Superior temporal gyrus (tissue), 1 donor: ENCODE data around the gene SMARCAD1.

Experiments used
- DNase-seq: peaks from one replicate; pipeline ENCODE4 v3.0.0-alpha.2; 2016; ENCODE audit errors: extremely low spot score

SMARCAD1 gene, protein sequence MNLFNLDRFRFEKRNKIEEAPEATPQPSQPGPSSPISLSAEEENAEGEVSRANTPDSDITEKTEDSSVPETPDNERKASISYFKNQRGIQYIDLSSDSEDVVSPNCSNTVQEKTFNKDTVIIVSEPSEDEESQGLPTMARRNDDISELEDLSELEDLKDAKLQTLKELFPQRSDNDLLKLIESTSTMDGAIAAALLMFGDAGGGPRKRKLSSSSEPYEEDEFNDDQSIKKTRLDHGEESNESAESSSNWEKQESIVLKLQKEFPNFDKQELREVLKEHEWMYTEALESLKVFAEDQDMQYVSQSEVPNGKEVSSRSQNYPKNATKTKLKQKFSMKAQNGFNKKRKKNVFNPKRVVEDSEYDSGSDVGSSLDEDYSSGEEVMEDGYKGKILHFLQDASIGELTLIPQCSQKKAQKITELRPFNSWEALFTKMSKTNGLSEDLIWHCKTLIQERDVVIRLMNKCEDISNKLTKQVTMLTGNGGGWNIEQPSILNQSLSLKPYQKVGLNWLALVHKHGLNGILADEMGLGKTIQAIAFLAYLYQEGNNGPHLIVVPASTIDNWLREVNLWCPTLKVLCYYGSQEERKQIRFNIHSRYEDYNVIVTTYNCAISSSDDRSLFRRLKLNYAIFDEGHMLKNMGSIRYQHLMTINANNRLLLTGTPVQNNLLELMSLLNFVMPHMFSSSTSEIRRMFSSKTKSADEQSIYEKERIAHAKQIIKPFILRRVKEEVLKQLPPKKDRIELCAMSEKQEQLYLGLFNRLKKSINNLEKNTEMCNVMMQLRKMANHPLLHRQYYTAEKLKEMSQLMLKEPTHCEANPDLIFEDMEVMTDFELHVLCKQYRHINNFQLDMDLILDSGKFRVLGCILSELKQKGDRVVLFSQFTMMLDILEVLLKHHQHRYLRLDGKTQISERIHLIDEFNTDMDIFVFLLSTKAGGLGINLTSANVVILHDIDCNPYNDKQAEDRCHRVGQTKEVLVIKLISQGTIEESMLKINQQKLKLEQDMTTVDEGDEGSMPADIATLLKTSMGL

DNA sequence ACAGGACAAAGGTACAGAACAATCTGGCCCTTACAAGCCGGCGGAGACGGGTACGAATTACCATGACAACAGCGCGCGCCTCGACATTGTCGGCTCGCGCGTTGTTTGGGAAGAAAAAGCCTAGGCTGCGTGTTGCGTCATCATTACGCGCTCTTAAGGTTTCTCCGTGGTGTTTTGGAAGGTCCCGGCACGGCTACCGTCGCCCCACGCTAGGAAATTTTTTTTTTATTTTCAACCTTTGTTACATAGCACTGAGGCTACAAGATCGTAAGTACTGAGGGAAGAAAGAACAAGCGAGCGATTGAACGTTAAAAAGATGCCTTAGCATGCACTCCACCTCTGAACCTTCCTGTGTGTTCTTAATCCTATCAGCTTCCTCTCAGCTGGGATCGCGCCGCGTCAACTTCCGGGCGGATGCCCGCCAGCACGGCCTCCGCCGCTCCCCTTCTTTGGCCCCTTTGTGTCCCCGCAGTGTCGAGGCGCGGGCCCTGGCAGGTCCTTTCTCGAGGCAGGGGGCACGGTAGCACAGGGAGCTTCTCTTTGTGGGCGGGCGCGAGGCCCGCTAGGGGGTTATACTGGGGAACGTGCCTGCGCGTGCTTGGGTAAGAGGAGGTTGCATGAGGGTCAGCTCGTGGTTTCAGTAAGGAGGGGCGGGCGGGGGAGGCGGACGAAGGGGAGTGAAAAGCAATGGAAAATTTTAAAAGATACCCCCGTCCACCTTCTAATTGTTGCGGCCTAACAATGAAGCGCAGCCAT lies at the start of gene SMARCAD1:
Gene SMARCAD1, plus strand, starts transcription at position 397 of the 756 bp plus-strand sequence. CDS start 530 bp downstream, outside the sequence.
- peak; percentile 96 for DNase-seq

DNA sequence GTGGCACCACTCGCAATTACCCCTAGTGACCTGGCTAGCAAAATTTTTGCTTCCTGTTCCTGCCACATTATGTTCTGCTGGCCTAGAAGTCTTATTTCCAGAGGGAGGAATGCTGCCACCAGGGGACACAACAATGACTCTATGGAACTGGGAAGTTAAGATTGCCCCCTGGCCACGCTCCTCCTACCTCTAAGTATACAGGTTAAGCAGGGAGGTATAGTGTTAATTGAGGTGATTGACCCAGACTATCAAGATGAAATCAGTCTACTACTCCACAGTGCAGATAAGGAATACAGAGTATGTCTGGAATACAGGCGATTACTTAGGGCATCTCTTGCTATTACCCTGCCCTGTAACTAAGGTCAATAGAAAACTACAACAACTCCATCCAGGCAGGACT lies 48.8 kb upstream of the SMARCAD1 start:
- DNase-seq = no peak

DNA sequence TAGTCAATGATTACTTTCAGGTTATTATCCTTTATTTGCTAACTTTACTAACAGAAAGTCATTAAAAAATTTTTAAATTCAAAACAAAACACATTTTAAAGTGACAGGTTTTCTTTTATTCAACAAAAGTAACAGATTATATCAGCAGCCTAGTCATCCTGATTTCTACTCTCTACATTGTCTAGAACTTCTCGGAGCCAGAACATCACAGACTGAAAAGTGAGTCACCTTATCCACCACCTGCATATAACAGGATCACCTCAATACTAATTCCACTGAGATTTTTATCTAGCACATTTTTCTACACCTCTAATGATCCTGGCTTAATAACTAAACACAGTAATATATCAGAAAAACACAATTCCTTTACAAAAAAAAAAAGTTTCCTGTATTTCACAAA lies 47.9 kb upstream of the SMARCAD1 start:
- no peak for DNase-seq

DNA sequence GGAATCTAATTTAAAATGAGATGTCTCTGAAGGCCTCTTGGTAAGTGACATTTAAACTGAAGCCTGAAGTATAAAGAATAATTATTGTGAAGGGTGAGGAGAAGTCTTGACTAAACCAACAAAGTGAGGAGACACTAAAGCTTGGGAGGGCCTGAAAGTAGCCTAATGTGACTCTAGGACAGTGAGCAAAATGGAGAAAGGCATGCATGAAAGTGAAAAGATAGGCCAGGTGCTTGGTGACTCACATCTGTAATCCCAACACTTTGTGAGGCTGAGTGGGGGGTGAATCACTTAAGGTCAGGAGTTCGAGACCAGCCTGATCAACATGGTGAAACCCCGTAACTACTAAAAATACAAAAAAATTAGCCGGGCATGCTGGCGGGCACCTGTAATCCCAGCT lies 46.9 kb upstream of the SMARCAD1 start:
- no peak for DNase-seq

DNA sequence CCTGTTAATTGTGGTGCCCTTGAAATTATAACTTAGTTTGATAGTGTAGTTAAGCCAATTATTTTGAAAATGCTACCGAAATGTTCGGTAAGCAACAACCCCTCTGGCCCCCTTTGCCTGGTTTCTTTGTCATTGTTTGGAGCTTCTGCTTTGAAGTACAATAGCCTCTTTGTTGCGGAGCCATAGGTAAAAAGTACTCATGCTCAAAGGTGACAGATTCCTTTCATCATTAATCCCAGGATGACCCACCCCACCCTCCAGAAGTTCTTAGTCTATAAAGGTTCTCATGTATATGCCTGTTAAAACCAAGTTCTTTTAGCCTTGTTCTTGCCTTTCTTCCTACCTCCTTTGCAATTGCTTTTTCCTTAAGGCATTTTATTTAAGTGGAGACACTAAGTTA lies 42.4 kb upstream of the SMARCAD1 start:
- no peak for DNase-seq

DNA sequence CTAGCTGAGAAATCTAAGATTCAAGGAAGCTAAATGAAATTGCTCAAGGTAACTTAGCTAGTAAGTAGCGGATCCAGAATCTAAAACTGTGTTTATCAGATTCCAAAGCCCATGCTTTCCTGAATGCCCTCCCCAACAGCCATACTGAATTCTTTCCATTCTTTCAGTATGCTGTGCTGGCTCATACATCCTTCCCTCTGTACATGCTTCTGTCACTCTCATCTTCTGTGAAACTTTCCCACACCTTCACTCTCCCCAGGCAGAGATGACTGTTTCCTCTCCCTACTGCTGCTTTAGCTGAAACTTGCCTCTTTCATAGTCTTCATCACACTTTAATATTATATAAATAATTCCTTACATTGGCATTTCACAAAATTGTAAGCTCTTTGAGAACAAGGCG lies 39.3 kb upstream of the SMARCAD1 start:
- DNase-seq = no peak

DNA sequence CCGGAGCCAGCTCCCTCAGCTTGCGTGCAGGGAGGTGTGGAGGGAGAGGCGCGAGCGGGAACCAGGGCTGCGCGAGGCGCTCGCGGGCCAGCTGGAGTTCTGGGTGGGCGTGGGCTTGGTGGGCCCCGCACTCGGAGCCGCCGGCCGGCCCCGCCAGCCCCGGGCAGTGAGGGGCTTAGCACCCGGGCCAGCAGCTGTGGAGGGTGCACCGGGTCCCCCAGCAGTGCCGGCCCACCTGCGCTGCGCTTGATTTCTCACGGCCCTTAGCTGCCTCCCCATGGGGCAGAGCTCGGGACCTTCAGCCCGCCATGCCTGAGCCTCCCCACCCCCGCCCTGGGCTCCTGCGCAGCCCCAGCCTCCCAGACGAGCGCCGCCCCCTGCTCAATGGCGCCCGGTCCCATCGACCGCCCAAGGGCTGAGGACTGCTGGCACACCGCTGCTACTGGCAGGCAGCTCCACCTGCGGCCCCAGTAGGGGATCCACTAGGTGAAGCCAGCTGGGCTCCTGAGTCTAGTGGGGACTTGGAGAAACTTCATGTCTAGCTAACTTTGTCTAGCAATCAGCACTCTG lies 37.8 kb upstream of the SMARCAD1 start:
- no peak for DNase-seq

DNA sequence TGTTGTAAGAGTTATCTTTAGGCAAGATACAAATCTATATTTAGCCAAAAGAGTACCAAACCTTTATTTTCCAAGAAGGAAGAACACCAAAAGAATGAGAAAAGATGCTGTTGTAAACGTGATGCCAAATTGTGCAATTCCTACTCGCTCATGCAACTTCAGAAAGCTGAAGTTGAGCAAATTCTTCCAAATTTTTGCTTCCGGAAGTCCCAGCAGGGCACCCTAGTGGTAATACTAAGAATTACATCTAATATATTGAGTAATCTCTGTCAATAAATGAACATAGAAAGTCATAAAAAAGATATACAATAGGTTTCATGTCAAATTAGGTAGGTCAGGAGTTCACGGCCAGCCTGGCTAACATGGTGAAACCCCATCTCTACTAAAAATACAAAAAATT lies 36.0 kb upstream of the SMARCAD1 start:
- no peak for DNase-seq

DNA sequence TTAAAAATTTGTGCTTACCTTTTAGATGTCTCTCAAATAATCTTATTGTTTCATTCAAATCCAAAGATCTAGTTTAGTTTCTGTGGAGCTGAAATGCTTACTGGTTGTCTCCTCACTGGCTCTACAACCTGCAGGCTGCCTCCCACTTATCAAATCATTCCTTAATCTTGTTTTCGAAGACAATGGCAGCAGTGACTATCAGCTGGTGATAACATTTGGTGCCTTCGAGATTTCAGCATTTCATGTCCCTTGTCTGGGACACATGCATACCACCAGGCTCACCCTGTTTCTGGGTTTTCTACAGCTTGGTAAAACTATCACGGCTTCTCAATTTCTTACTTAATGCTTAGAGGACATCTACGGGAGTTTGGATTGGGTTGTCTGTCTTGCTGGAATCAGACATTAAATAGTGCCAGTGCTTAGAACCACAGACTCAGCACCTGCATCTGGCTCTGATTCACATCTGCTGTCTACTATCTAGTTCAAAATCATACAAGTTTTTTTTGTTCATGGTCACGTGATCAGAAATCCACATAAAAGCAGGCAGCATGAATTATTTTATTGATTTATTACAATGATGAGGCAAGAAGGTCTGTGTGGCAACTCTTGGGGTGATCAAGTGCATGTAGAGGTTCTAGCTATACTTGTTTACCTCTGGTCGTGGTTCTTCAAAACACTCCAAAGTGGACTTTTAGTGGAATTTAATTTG lies 32.0 kb upstream of the SMARCAD1 start:
- DNase-seq = no peak

DNA sequence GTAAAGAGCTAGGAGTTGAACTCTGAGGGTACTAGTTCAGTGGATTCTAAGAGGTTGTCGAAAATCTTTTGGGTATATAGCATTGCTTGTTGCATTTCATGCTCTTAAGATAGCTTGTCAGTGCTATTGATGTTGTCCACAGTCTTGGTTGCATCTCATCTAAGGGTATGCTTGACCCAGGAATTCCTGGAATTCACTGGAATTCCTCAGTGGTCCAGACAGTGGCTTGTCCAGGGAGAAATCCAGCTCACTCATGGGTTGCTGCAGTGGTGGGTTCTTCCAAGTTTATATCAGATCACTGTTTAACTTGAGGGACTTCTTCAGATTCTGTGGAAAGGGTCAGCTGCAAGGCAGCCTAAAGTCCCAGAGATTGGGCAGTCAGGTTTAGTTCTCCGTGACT lies 29.8 kb upstream of the SMARCAD1 start:
- DNase-seq = no peak

DNA sequence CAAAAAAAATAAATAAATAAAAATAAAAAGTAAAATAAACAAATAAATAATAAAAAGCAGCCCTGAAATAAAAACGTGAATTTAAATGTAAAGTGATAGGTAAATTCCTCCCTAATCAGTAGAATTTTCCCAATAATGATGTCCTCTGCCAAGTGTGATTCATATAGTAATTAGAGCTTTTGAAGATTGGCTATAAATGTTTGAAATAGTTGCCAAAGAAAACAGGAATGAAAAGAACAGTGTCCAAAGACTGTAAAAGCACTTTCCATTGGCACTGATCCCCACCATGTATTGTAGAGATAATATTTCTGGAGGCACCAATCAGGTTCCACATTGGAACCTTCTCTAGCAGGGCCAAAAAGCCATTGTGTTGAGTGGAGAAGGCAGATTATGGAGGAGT lies 25.9 kb upstream of the SMARCAD1 start:
- DNase-seq = no peak

DNA sequence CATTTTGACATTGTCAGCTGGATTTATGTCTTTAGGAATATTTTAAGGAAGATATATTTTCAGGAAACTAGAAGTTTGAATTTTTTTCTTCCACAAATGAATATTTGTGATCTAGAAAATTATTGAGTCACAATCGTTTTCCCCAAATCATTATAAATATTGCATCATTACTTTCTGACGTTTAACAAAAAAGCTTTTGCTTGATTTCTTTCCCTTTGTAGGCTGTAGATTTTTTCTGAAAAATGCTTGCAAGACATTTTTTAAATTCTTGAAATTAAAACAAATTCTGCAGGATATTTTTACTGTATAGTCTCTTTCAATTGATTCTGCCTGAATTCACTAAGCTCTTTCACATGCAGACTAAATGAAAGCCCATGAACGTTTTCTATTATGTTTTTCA lies 4.9 kb upstream of the SMARCAD1 start:
- no peak for DNase-seq

DNA sequence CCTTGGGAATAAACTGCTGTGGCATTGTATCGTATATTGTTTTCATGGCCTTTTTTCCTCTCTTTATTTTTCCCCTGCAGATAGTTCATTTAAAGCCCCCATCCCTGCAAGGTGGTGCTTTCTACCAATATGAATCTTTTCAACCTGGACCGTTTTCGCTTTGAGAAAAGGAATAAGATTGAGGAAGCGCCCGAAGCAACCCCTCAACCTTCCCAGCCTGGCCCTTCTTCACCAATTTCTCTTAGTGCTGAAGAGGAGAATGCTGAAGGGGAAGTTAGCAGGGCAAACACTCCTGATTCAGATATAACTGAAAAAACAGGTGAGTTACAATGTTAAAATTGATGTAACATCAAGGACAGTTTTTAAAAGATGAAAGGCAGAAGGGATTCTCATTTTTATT lies 601 bp downstream of the SMARCAD1 start:
- DNase-seq = no peak

DNA sequence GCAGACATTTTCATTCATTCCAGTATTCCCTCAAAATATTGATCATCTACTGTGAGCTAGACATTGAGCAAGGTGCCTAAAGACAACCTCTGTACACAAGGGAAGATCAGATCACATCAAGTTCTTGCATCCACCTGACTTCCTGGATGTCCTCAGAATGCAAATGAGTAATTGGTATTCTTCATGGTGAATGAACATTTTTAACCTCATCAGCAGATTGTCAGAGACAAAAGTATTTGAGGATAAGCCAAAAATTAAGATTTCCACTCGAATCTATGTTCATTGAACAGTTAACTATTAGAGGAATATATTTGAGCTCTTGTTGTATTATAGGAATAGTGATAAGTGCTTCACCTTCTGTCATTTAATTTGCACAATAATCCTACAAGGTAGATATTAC lies 1.3 kb downstream of the SMARCAD1 start:
- no peak for DNase-seq

DNA sequence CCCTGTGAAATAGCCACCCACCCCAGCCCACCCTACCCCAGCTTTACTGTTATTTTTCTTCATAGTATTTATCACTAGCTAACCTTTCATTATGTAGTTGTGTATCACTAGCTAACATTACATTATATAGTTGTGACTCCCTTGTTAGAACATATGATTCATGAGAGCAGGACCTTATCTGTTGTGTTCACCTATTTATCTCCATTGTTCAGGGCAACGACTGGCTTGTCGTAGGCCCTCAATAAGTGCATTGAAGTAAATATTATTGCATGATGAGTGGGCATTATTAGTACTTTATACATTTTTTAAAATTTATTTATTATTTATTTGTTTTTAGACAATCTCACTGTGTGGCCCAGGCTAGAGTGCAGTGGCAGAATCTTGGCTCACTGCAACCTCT lies 4.2 kb downstream of the SMARCAD1 start:
- DNase-seq = no peak

DNA sequence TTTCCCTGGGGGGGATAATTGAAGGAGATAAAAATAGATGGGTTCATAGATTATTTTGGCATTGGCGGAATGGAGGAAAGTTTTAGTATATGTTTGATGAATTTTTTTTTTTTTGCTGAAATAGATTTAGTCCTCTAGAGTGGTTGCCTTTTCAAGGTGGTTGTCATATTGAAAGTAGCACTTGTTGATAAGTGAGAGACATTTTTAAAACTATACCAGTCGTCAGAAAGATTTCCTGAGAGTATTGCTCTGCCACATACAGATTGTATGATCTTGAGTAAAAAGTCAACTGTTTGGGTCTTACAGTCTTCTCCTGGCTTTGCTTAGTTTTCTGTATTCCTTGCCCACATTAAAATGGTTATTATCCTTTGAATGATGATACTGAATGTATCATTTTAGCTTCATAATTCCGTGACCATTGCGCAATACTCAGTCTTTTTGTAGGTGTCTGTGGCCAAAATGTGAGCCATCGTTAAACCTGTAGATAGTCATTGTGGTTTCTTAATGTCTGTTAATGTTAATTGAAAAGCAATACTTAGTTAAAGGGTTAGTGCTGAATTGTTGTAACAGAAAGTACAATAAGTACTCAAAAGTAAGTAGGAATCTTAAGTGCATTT lies 7.1 kb downstream of the SMARCAD1 start:
- DNase-seq = no peak

DNA sequence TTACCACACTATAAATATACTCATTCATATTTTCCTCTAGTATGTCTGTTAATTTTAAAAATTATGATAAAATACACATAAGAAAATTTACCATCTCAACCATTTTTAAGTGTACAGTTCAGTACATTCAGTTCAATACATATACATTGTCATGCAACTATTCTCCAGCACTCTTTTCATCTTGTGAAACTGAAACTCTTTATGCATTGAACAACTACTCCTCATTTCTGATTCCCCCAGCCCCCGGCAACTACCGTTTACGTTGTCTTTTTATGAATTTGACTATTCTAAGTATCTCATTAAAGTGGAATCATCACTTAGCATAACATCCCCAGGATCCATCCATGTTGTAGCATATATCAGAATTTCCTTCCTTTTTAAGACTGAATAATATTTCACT lies 8.7 kb downstream of the SMARCAD1 start:
- no peak for DNase-seq

DNA sequence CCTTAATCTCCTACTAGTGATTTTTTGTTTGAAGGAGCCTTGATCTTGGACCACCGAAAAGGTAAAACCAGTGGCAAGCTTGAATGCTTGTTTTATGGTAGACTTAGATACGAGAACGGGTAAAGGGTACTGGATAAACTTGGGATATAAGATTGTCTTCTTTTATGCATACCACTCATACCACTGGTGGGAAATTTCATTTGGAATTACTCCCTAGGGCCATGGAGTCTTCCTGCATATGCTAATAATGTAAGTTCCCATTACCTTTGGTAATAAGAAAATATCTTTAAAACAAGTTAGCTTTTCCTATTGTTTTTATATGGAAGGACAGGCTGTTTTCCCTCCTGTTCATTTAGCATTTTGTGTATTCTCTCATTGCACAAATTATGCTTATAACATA lies 11.7 kb downstream of the SMARCAD1 start:
- no peak for DNase-seq

DNA sequence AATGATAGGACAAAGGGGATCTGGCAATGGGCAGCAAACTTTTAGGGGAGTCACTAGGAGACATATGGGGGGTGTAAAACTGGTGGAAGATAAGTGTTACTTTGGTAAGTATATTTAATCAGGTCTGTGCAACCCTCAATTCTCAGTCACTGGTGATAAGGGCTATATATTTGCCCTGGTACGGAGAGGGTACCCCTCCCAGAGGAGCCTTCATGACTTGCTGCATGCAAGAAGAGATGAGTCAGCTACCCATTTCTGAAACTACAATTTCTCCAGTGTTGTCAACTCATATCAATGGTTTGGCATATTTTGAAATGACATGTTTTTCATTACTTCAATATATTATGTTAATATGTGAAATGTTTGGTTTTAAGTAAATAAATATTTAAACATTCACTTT lies 14.3 kb downstream of the SMARCAD1 start:
- no peak for DNase-seq

DNA sequence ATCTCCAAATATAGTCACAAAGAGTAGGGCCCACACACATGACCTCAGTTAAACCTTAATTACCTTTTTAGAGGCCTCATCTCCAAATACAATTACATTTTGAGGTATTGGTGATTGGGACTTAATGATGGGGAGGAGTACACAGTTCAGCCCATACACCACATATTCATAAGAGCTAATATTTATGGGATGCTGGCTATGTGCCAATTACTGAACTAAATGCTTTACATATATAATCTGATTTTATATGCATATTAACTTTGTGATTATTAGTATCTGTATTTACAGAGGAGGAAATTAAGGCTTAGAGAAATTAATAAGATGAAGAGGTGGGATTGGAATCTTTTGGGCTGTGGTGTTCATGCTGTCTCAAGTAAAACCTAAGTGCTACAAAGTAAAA lies 17.8 kb downstream of the SMARCAD1 start:
- no peak for DNase-seq

DNA sequence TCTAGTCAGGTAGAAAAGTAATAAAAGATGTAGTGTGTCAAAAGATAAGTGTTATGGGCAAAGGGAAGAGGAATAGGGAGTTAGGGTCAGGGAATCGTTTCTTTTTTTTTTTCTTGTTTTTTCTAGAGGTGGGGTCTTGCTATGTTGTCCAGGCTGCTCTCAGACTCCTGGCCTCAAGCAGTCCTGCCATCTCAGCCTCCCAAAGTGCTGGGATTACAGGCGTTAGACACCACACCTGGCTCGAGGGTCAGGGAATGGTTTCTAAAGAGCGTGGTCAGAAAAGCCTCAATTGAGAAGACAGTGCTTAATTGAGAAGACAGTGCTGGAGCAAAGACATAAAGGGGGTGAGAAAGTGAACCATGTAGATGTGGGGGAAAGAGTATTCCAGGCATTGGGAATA lies 19.1 kb downstream of the SMARCAD1 start:
- no peak for DNase-seq
